KMS-11 (cell line): ENCODE data around the gene COQ8A.

Source experiments
- H2AFZ ChIP-seq: fragments of 200-600 bp; sonication (generic); 2 replicates; pipeline ENCODE4 v1.6.1; 2016; ENCODE audit warnings: antibody characterized with exemption, mixed run types, low read depth
- H3K27ac ChIP-seq: fragments of 200-600 bp; sonication (generic); 2 replicates; pipeline ENCODE4 v1.6.1; 2016; ENCODE audit warnings: mild to moderate bottlenecking, mixed run types
- H3K27me3 ChIP-seq: fragments of 200-600 bp; sonication (generic); 2 replicates; pipeline ENCODE4 v1.6.1; 2017; ENCODE audit warnings: mild to moderate bottlenecking, low read depth, mixed run types, moderate library complexity; ENCODE audit not compliant: insufficient read depth
- H3K36me3 ChIP-seq: fragments of 200-600 bp; sonication (generic); 2 replicates; pipeline ENCODE4 v1.6.1; 2017; ENCODE audit warnings: mild to moderate bottlenecking, mixed run types; ENCODE audit not compliant: insufficient read depth
- H3K4me1 ChIP-seq: fragments of 200-600 bp; sonication (generic); 2 replicates; pipeline ENCODE4 v1.6.1; 2016; ENCODE audit warnings: mild to moderate bottlenecking, low read depth, mixed run types; ENCODE audit not compliant: poor library complexity, severe bottlenecking
- H3K4me2 ChIP-seq: fragments of 200-600 bp; sonication (generic); 2 replicates; pipeline ENCODE4 v1.7.0; 2016; ENCODE audit warnings: mild to moderate bottlenecking, mixed run types
- H3K4me3 ChIP-seq: fragments of 200-600 bp; sonication (generic); IDR thresholded peaks from 2 replicates; pipeline ENCODE4 v1.6.1; 2017; ENCODE audit warnings: low read depth, low read length, mixed read lengths; ENCODE audit not compliant: insufficient read depth
- H3K79me2 ChIP-seq: fragments of 200-600 bp; sonication (generic); 2 replicates; pipeline ENCODE4 v1.6.1; 2016; ENCODE audit warnings: low read depth, mixed run types; ENCODE audit not compliant: insufficient read depth
- H3K9ac ChIP-seq: fragments of 200-600 bp; sonication (generic); 2 replicates; pipeline ENCODE4 v1.6.1; 2016; ENCODE audit warnings: mild to moderate bottlenecking, mixed run types
- H4K20me1 ChIP-seq: fragments of 200-600 bp; sonication (generic); 2 replicates; pipeline ENCODE4 v1.6.1; 2016; ENCODE audit warnings: mild to moderate bottlenecking, mixed run types; ENCODE audit not compliant: insufficient read depth
- TF ChIP-seq, protein P1 (sequence below): fragments of 200-600 bp; sonication (generic); conservative IDR thresholded peaks from 2 replicates; pipeline ENCODE4 v1.6.1; 2017; ENCODE audit warnings: low read depth, mild to moderate bottlenecking, antibody characterized with exemption, low read length, moderate library complexity, mixed read lengths

COQ8A gene

DNA sequence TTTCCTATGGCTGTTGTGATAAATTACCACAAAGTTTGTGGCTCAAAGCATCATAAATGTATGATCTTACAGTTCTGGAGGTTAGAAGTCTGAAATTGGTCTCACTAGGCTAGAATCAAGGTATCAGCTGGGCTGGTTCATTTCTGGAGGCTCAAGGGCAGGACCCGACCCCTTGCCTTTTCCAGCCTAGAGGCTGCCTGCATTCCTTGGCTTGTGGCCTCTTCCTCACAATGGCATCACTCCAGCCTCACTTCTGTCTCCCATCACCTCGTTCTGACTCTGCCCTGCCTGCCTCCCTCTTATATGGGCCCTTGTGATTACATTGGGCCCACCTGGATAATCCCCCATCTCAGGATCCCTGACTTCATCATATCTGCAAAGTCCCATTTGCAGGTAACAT, 8.0 kb downstream of the COQ8A start:
- peaks cover 71% of the 10 kb centered on the region; the same call in 1 of the 2 replicates for H3K79me2 ChIP-seq
- no peak overlapping the region for H3K27ac ChIP-seq
- no peak overlapping the region for H3K4me3 ChIP-seq
- H4K20me1 ChIP-seq, result no peaks in the 10 kb centered on the region
- H3K4me1 ChIP-seq, result peaks cover 11% of the 10 kb centered on the region
- no peak overlapping the region for H3K4me2 ChIP-seq
- H3K36me3 ChIP-seq, result no peaks in the 10 kb centered on the region
- no peaks in the 10 kb centered on the region for H3K27me3 ChIP-seq
- TF ChIP-seq, protein P1, sequence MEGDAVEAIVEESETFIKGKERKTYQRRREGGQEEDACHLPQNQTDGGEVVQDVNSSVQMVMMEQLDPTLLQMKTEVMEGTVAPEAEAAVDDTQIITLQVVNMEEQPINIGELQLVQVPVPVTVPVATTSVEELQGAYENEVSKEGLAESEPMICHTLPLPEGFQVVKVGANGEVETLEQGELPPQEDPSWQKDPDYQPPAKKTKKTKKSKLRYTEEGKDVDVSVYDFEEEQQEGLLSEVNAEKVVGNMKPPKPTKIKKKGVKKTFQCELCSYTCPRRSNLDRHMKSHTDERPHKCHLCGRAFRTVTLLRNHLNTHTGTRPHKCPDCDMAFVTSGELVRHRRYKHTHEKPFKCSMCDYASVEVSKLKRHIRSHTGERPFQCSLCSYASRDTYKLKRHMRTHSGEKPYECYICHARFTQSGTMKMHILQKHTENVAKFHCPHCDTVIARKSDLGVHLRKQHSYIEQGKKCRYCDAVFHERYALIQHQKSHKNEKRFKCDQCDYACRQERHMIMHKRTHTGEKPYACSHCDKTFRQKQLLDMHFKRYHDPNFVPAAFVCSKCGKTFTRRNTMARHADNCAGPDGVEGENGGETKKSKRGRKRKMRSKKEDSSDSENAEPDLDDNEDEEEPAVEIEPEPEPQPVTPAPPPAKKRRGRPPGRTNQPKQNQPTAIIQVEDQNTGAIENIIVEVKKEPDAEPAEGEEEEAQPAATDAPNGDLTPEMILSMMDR, result no peak
- no peak overlapping the region for H3K9ac ChIP-seq
- no peak overlapping the region for H2AFZ ChIP-seq

DNA sequence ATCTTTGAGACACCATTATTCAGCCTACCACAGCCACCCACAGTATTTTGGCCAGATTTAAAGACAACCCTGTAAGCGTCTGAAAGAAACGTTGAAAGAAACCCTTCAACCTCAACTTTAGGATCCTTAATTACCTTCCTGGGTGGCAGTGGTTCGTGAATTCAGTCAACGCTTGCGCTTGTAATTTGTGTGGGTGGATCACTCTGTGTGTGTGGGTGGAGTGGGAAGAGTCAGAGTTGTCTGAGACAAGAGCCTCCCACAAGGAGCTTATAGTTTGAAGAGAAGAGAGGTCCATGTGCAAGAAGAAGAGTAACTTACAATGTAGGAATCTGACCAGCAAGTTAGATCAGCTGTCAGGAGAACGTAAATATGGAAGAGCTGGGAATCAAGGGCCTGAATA, 8.4 kb downstream of the COQ8A start:
- Histone ChIP-seq H3K4me2 (no peak overlapping the region), H3K79me2 (peaks cover 67% of the 10 kb centered on the region; the same call in 1 of the 2 replicates), H3K4me1 (peaks cover 11% of the 10 kb centered on the region), H3K27me3 (no peaks in the 10 kb centered on the region), H2AFZ (no peak overlapping the region), H3K4me3 (no peak overlapping the region), H3K27ac (no peak overlapping the region), H3K9ac (no peak overlapping the region), H4K20me1 (no peaks in the 10 kb centered on the region), H3K36me3 (no peaks in the 10 kb centered on the region)
- TF ChIP-seq, protein P1, result no peak

DNA sequence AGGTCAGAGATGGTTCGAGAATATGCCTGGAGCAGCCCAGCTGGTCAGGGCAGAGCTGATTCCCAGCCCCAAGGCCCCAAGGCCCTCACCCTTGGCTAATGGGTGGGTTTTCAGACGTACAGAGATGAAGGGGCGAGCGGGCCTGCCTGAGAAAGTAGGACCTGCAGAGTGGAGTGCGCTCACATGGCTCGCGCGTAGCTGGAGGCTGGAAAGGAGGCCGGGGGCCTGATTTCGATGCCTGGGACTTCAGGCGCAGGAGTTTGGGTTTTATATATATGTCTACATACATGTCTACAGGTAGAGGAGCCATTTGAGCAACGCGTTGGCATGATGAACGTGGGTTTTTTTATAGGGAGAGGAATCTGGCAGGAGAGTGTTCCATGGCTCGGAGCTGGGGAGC, 8.9 kb downstream of the COQ8A start:
- TF ChIP-seq, protein P1, result no peak
- H2AFZ ChIP-seq, result no peak overlapping the region
- H3K4me2 ChIP-seq, result no peak overlapping the region
- H3K36me3 ChIP-seq, result no peaks in the 10 kb centered on the region
- no peak overlapping the region for H3K4me3 ChIP-seq
- H3K9ac ChIP-seq, result no peak overlapping the region
- no peak overlapping the region for H3K27ac ChIP-seq
- H3K27me3 ChIP-seq, result no peaks in the 10 kb centered on the region
- peaks cover 64% of the 10 kb centered on the region; the same call in 1 of the 2 replicates for H3K79me2 ChIP-seq
- H3K4me1 ChIP-seq, result peaks cover 11% of the 10 kb centered on the region
- H4K20me1 ChIP-seq, result no peaks in the 10 kb centered on the region

DNA sequence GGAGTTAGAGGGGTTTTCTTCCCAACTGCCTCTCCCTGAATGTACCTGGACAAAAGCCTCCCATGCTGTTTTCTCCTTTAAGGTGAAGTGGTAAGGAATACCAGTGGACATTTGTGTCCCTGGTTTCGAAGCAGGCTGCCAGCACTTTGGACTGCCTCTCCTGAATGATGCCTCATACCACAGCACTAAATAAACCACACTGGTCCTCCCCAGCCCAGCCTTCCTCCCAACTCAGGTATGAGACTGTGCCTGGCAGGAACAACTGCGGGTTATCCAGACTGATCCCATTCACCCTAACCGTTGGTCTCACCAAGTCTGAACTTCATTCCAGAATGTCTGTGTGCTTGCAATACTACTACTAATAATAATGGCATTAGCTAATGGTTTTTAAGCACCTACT, 9.3 kb downstream of the COQ8A start:
- Histone ChIP-seq H3K4me2 (no peak overlapping the region), H4K20me1 (no peaks in the 10 kb centered on the region), H2AFZ (no peak overlapping the region), H3K36me3 (no peaks in the 10 kb centered on the region), H3K9ac (no peak overlapping the region), H3K27ac (no peak overlapping the region), H3K4me3 (no peak overlapping the region), H3K4me1 (peaks cover 11% of the 10 kb centered on the region), H3K79me2 (peaks cover 66% of the 10 kb centered on the region; the same call in 1 of the 2 replicates), H3K27me3 (no peaks in the 10 kb centered on the region)
- TF ChIP-seq, protein P1, result no peak
